Gastroesophageal sphincter (tissue), 4 donors: ENCODE measurements around the gene BANF2. TPM values are rescaled to one million over a fixed set of nuclear protein-coding genes. Genes with fewer than 3 reads are reported as not detected.

Source experiments
- ATAC-seq: fragments of 150-250 bp; one replicate; pipeline ENCODE4 v1.9.1; 2016; ENCODE audit warnings: mild to moderate bottlenecking, moderate library complexity
- H3K27ac ChIP-seq, 4 donors: fragments of 200-600 bp; sonication (generic) in 3 of 4; 1 replicate in 3 of 4; 2 replicates in 1 of 4; pipeline ENCODE4 v1.5.1; 2016 to 2019
- H3K27me3 ChIP-seq: fragments of 200-600 bp; sonication (generic); one replicate; pipeline ENCODE4 v1.5.1; 2019
- H3K36me3 ChIP-seq, 2 donors: fragments of 200-600 bp; sonication (generic); one replicate each; pipeline ENCODE4 v1.5.1; 2019; ENCODE audit warnings: control low read depth in 1 of 2
- H3K4me1 ChIP-seq, 3 donors: fragments of 200-600 bp; sonication (generic); 1 replicate in 2 of 3; 2 replicates in 1 of 3; pipeline ENCODE4 v1.5.1; 2016 to 2019; ENCODE audit warnings: control low read depth in 2 of 3
- H3K4me3 ChIP-seq, 2 donors: fragments of 200-600 bp; sonication (generic); one replicate each; pipeline ENCODE4 v1.5.1; 2019; ENCODE audit warnings: mild to moderate bottlenecking in 1 of 2, moderate library complexity in 1 of 2
- H3K9me3 ChIP-seq, 3 donors: fragments of 200-600 bp; sonication (generic); one replicate each; pipeline ENCODE4 v1.5.1; 2017 to 2019; ENCODE audit warnings: control low read depth in 2 of 3
- CTCF ChIP-seq, 4 experiments: fragments of 200-600 bp in 2 of 4; fragments of 450-650 bp in 2 of 4; sonication (generic) in 1 of 4; IDR thresholded peaks; one replicate each; pipeline ENCODE4 v1.5.1; 2017 to 2019; ENCODE audit warnings: antibody characterized with exemption in 4 of 4, mild to moderate bottlenecking in 2 of 4, moderate library complexity in 2 of 4
- EP300 ChIP-seq: sonication (generic); formaldehyde crosslinking; IDR thresholded peaks from one replicate; pipeline ENCODE4 v1.6.1; 2017; ENCODE audit warnings: antibody characterized with exemption, mild to moderate bottlenecking
- POLR2A ChIP-seq, 2 donors: fragments of 450-650 bp; IDR thresholded peaks; one replicate each; pipeline ENCODE4 v1.6.1; 2017; ENCODE audit warnings: antibody characterized with exemption in 2 of 2, mild to moderate bottlenecking in 2 of 2, moderate library complexity in 1 of 2
- POLR2AphosphoS5 ChIP-seq: sonication (generic); formaldehyde crosslinking; IDR thresholded peaks from one replicate; pipeline ENCODE4 v1.6.1; 2017; ENCODE audit warnings: antibody characterized with exemption
- WGBS, 2 donors: methylation state at CpG; one replicate each; pipeline ENCODE4 v1.1.5; 2018; ENCODE audit warnings: low coverage in 1 of 2; 5-methylcytosine and 5-hydroxymethylcytosine counted together
- total RNA-seq, 4 donors: library from RNA; depleted of rRNA; stranded (reverse); fragments of >200 nt; gene quantifications; one replicate each; pipeline ENCODE4 v1.1.0, GENCODE V29; 2016

The BANF2 gene
- total RNA-seq, 4 donors from 2014 or later = not detected

GRCh38 chr20:17709361-17710293, 9.9 kb downstream of the BANF2 start:
- Histone ChIP-seq H3K4me3 (no peak overlapping the region), H3K27me3 (no peaks in the 10 kb centered on the region), H3K36me3 (no peaks in the 10 kb centered on the region), H3K4me1 (peaks cover 0 to 37% (median 0%) of the 10 kb centered on the region in 3 donors), H3K9me3 (no peaks in the 10 kb centered on the region), H3K27ac (no peak overlapping the region)
- ATAC-seq = no peak
- 97 to 100% methylated on average over 5 to 10 of the region's 12 CpGs for WGBS, 2 donors
- no peak for TF ChIP-seq EP300
- TF ChIP-seq CTCF (IDR thresholded peaks at IDR 0.05) = no peak
- TF ChIP-seq POLR2AphosphoS5 = no peak
- no peak for TF ChIP-seq POLR2A (IDR thresholded peaks at IDR 0.05)

GRCh38 chr20:17710379-17711266, 10.9 kb downstream of the BANF2 start:
- H3K27ac ChIP-seq = no peak overlapping the region
- ATAC-seq = no peak
- 72 to 85% methylated on average over 7 to 9 of the region's 21 CpGs for WGBS, 2 donors
- H3K4me3 ChIP-seq = no peak overlapping the region
- H3K9me3 ChIP-seq = no peaks in the 10 kb centered on the region
- TF ChIP-seq EP300 (no peak), POLR2A (IDR thresholded peaks at IDR 0.05) (no peak), POLR2AphosphoS5 (no peak), CTCF (IDR thresholded peaks at IDR 0.05) (no peak)
- peaks cover 0 to 47% (median 0%) of the 10 kb centered on the region in 3 donors for H3K4me1 ChIP-seq
- no peaks in the 10 kb centered on the region for H3K36me3 ChIP-seq
- no peaks in the 10 kb centered on the region for H3K27me3 ChIP-seq

- H3K9me3 ChIP-seq = no peaks in the 10 kb centered on the region
- WGBS, 2 donors = 76 to 100% methylated on average over 1 to 4 of the region's 5 CpGs
- H3K4me1 ChIP-seq = peaks cover 0 to 47% (median 0%) of the 10 kb centered on the region in 3 donors
- no peaks in the 10 kb centered on the region for H3K27me3 ChIP-seq
- TF ChIP-seq POLR2AphosphoS5 (no peak), POLR2A (IDR thresholded peaks at IDR 0.05) (no peak), CTCF (IDR thresholded peaks at IDR 0.05) (no peak), EP300 (no peak)
- H3K27ac ChIP-seq = no peak overlapping the region
- H3K4me3 ChIP-seq = no peak overlapping the region
- H3K36me3 ChIP-seq = no peaks in the 10 kb centered on the region
- no peak for ATAC-seq
Observed at GRCh38 chr20:17711267-17711627, 11.5 kb downstream of the BANF2 start.

GRCh38 chr20:17712201-17712600, 12.4 kb downstream of the BANF2 start:
- Histone ChIP-seq H3K27me3 (no peaks in the 10 kb centered on the region), H3K27ac (no peak overlapping the region), H3K36me3 (no peaks in the 10 kb centered on the region), H3K9me3 (no peaks in the 10 kb centered on the region), H3K4me1 (peaks cover 0 to 47% (median 0%) of the 10 kb centered on the region in 3 donors), H3K4me3 (no peak overlapping the region)
- WGBS, 2 donors = 98 to 100% methylated on average over 4 of the region's 4 CpGs
- no peak for ATAC-seq
- TF ChIP-seq POLR2A (IDR thresholded peaks at IDR 0.05) (no peak), CTCF (IDR thresholded peaks at IDR 0.05) (no peak), EP300 (no peak), POLR2AphosphoS5 (no peak)
